HG03103 (cell line): Measurements from ENCODE around the gene CORO1C.
A peak's percentile ranks its signal among the peaks of the same experiment; 100 is the strongest.
"Not testable (repeated sequence)": the region's sequence is repeated elsewhere in the genome, so short reads cannot be mapped to it uniquely, and the experiment has no call there.

ENCODE experiments used
- ATAC-seq: cut with Tn5 transposase; IDR thresholded peaks from one replicate; pipeline ENCODE4 v1.9.1; 2021; ENCODE audit warnings: low read depth; ENCODE audit not compliant: unreplicated experiment

CORO1C gene

GRCh38 chr12:108638141-108638827, 93.0 kb downstream of the CORO1C start:
- no peak for ATAC-seq

- no peak for ATAC-seq
These were observed 93.9 kb downstream of the CORO1C start for GRCh38 chr12:108637222-108637971.

DNA sequence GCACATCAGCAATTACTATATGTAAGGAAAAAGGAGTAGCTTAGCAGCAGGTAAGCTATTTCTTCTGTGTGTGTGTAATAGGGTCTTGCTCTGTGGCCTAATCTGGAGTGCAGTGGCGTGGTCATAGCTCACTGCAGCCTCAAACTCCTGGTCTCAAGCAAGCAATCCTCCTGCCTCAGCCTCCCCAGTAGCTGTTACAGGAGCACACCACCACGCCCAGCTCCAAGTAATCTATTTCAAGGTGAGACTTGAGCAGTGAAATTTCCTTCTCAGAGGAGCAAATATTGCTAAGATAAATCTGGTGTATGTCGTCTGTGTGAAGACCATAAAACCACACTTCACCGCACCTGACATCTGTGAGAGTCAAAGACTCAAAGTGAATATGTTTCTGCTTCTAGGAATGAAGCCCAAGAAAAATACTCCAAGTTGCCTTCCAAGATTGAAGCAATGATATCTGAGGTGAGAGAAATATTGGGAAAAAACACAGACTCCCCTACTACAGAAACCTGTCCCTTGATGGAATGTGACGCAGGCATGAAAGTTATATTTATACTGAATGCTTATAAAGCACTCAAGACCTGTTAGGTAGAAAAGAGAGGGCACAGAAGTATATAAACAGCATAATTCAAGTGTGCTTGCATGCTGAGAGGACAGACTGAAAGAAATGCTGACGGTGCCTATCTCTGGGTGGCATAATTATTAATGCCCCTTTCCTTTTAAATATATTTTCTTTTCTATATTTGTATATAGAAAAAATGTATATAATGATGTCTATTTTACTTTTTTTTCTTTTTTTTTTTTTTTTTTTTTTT, 95.1 kb downstream of the CORO1C start:
- peak; percentile 0 for ATAC-seq

DNA sequence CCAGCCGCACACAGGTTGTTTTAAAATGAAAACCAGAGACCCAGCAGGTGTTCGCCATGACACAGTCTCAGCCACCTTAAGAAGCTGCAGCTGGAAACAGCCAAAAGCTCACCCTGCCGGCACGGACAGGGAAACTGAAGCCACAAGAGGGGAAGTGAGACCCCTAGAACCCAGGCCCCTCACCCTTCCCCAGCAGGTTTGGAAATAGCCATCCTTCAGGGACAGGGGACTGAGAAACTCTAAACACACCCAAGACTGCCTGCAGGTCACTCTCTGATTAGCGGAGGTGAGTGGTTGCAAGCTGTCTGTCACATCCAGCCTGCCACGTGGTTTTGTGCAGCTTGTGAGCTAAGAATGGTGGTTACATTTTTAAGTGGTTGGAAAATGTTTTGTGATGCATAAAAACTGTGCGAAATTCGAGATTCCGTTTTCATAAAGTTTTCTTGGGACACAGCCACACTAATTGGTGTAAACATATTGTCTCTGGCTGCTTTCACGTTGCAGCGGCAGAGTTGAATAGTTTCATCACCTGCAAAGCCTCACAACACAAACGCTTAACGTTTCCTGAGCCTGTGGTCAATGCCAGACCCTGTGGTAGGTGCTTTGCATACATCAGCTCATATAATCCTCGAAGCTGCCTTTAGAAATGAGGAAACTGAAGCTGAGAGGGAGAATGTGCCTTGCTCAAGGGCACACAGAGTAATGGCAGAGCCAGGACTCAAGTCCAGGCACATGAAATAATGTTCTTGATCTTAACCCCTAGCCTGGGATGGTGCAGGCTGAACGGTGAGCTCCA, 95.9 kb downstream of the CORO1C start:
- peak; percentile 54 for ATAC-seq

- no peak for ATAC-seq
These were observed 97.0 kb downstream of the CORO1C start for GRCh38 chr12:108634341-108634751.

- ATAC-seq: peak; percentile 45
These were observed 97.6 kb downstream of the CORO1C start, which contains the start of gene SELPLG for GRCh38 chr12:108633534-108634248. Gene SELPLG (minus strand): TSS chr12:108633894. CDS start chr12:108624307, 9,587 bp downstream.

GRCh38 chr12:108633081-108633533, 98.2 kb downstream of the CORO1C start:
- no peak for ATAC-seq

- ATAC-seq: not testable (repeated sequence)
These were observed 100.1 kb downstream of the CORO1C start for GRCh38 chr12:108631261-108631660.

- no peak for ATAC-seq
These were observed 100.7 kb downstream of the CORO1C start for GRCh38 chr12:108630481-108631207.

GRCh38 chr12:108629824-108630476, 101.4 kb downstream of the CORO1C start:
- no peak for ATAC-seq

GRCh38 chr12:108629151-108629550, 102.2 kb downstream of the CORO1C start:
- ATAC-seq: no peak

- no peak for ATAC-seq
These were observed 104.0 kb downstream of the CORO1C start for GRCh38 chr12:108627134-108627920.

DNA sequence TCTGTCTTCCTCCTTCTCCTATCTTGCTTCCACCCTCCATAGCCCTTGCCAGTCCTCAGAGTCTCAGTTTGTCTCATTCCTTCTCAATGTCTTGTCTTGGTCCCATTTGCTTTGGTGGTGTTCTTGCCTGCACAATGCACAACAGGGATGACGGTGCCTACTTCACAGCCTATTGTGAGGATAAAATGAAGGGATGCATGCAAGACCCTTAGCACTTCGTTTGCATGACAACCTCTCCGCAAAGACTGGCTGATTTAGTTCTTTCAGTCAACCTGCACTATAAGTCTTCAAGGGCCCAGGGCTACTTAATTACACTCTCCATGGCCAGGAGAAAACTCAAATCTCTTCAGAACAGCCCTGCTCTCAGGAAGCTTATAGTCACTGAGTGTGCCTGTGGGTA, 106.1 kb downstream of the CORO1C start:
- ATAC-seq: no peak

DNA sequence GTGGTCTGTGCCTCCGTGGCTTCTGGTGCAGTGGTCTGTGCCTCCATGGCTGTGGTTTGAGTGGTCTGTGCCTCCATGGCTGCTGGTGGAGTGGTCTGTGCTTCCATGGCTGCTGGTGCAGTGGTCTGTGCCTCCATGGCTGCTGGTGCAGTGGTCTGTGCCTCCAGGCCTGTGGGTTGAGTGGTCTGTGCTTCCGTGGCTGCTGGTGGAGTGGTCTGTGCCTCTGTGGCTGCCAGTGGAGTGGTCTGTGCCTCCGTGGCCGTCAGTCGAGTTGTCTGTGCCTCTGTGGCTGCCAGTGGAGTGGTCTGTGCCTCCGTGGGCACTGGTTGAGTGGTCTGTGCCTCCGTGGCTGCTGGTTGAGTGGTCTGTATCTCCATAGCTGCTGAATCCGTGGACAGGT, 107.7 kb downstream of the CORO1C start:
- ATAC-seq: no peak

DNA sequence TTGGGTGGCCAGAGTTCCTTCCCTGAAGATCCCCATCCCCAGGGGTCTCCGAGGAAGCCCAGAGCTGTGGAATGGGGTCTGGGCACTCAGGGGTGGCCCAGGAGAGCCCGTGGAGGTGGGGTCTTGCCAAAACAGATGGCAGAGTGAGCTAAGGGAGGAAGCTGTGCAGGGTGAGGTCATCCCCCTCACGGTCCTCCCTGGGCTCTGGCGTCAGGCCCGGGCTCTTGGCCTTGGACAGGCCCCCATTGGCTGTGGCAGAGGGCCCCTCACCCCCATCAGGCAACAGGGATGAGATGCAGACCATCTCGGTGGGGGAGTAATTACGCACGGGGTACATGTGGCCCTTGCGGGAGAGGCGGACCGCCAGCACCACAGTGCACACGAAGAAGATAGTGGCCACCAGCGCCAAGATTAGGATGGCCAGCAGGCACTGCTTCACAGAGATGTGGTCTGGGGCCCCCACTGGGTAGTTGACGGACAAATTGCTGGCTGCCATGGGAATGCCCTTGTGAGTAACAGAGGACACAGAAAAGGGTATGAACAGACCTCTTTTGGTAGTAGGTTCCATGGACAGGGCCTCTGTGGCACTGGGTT, 108.3 kb downstream of the CORO1C start:
- ATAC-seq: no peak

DNA sequence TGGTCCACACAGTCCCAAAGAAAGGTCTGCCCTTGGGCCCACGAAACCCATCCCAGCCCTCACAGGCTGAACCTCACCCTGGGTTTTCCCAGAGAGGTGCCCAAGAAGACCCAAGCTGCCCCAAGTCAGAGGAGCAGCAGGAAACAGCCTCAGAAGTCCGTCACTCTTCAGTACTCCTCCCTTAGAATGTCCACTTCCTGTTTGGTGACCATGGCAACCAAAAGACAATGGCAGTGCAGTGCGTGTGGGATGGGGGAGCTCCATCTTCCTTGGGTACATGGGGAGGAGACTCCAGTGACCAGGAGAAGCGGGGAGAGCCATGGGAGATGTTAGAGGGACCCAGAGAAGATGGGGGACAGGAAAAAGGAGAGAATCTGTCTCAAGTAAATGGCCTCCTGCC, 108.9 kb downstream of the CORO1C start:
- ATAC-seq: no peak

DNA sequence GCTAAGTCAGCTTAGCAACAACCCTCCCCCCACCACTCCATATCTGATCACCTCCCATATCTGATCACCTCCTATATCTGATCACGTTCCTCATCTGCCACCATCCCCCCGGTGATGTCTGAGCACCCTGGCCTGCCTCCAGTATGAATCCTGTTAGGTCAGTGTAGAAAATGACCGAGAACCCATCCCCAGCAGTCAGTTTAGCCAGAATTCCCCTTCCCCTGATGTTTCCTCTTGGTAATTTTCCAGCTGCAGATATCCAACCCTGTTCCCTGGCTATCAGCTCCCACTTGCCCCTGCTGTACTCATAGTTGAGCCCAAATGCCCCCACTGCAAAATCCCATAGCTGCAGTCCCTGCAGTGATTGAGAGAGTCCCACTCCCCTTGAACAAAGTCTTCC, 110.2 kb downstream of the CORO1C start:
- no peak for ATAC-seq
